ENCODE results near the gene FAM20C.

DNA sequence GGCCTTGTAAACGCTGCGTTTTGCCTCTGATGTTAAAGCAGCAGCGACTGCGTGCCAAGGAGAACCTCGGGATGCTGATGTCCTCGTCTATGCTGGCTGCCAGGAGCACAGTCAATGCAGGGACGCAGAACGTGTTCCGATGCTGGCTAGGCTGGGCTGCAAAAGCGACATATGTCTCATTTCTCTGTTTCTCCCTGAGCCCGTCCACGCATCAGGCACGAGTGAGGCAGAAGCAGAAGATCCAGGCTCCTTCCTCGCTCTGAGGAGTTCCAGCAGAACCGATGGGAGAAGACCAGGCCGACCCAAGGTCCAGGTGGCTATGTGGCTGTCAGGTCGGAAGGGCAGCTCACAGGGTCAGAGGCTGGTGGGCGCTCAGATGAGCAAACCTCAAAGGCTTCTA is 93.9 kb downstream of the FAM20C start:
- TF ChIP-seq POLR2AphosphoS5 (IDR thresholded peaks at IDR 0.05) (no peak), EP300 (IDR thresholded peaks at IDR 0.05) (no peak)
- TF ChIP-seq, protein P1, sequence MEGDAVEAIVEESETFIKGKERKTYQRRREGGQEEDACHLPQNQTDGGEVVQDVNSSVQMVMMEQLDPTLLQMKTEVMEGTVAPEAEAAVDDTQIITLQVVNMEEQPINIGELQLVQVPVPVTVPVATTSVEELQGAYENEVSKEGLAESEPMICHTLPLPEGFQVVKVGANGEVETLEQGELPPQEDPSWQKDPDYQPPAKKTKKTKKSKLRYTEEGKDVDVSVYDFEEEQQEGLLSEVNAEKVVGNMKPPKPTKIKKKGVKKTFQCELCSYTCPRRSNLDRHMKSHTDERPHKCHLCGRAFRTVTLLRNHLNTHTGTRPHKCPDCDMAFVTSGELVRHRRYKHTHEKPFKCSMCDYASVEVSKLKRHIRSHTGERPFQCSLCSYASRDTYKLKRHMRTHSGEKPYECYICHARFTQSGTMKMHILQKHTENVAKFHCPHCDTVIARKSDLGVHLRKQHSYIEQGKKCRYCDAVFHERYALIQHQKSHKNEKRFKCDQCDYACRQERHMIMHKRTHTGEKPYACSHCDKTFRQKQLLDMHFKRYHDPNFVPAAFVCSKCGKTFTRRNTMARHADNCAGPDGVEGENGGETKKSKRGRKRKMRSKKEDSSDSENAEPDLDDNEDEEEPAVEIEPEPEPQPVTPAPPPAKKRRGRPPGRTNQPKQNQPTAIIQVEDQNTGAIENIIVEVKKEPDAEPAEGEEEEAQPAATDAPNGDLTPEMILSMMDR (IDR thresholded peaks at IDR 0.05), result no peak

All from suprapubic skin (tissue), 4 donors.